ENCODE results near the gene SDC4. TPM values are rescaled to one million over a fixed set of nuclear protein-coding genes. Genes with fewer than 3 reads are reported as not detected.
A peak's percentile ranks its signal among the peaks of the same experiment; 100 is the strongest.

SDC4 gene
- total and polyA plus RNA-seq, 7 donors: 32.2 to 323 (median 95.2) TPM

- intact Hi-C loops (cut with DNase I): loop anchor here (5.0 to 10.0 kb wide), 2 partner anchors 196 to 249 kb away; no protein-coding TSS in a partner anchor
- peak; percentile 93 for TF ChIP-seq CTCF (IDR thresholded peaks at IDR 0.05)
- Histone ChIP-seq H3K27ac (no peak overlapping the region), H3K9me3 (no peaks in the 10 kb centered on the region), H3K27me3 (ENCODE audit: insufficient read depth in 3 of 3, low read length in 2 of 3) (peaks cover 0 to 29% (median 11%) of the 10 kb centered on the region in 3 donors), H3K4me1 (peaks cover 8% of the 10 kb centered on the region), H3K36me3 (ENCODE audit: insufficient read depth in 1 of 2, low read depth in 1 of 2) (no peaks in the 10 kb centered on the region), H3K4me3 (peak overlapping the region; percentile 62)
- peak; percentile 84 to 89 for DNase-seq
- WGBS, 3 donors: 3% methylated on average over 74 to 79 of the region's 79 CpGs
- ATAC-seq: peak; percentile 81 to 91 (median 90)
Measured at GRCh38 chr20:45293041-45294002, 54.9 kb downstream of the SDC4 start.

- peaks cover 0 to 21% (median 11%) of the 10 kb centered on the region in 3 donors for H3K27me3 ChIP-seq (ENCODE audit: insufficient read depth in 3 of 3, low read length in 2 of 3)
Measured at GRCh38 chr20:45292343-45292742, 55.9 kb downstream of the SDC4 start.

GRCh38 chr20:45291526-45291925, 56.7 kb downstream of the SDC4 start:
- Histone ChIP-seq H3K27ac (no peak overlapping the region), H3K36me3 (ENCODE audit: insufficient read depth in 1 of 2, low read depth in 1 of 2) (no peaks in the 10 kb centered on the region), H3K4me1 (peaks cover 8% of the 10 kb centered on the region), H3K9me3 (no peaks in the 10 kb centered on the region), H3K27me3 (ENCODE audit: insufficient read depth in 3 of 3, low read length in 2 of 3) (peaks cover 0 to 21% (median 11%) of the 10 kb centered on the region in 3 donors), H3K4me3 (no peak overlapping the region)
- intact Hi-C loops (cut with DNase I): loop anchor here (2.0 to 10.0 kb wide), 3 partner anchors 194 to 249 kb away; no protein-coding TSS in a partner anchor
- ATAC-seq (no peak), DNase-seq (no peak)
- no peak for TF ChIP-seq CTCF (IDR thresholded peaks at IDR 0.05)
- 78 to 82% (median 78%) methylated on average over 9 of the region's 9 CpGs for WGBS, 3 donors

More at GRCh38 chr20:45292343-45292742, 55.9 kb downstream of the SDC4 start:
- TF ChIP-seq CTCF (IDR thresholded peaks at IDR 0.05): no peak
- H3K36me3 ChIP-seq (ENCODE audit: insufficient read depth in 1 of 2, low read depth in 1 of 2): no peaks in the 10 kb centered on the region
- no peak overlapping the region for H3K4me3 ChIP-seq
- H3K9me3 ChIP-seq: no peaks in the 10 kb centered on the region
- no peak overlapping the region for H3K27ac ChIP-seq
- ATAC-seq: no peak
- peaks cover 8% of the 10 kb centered on the region for H3K4me1 ChIP-seq
- DNase-seq: no peak
- WGBS, 3 donors: 80 to 86% (median 84%) methylated on average over 2 of the region's 2 CpGs
- intact Hi-C loops (cut with DNase I): loop anchor here (5.0 to 10.0 kb wide), 2 partner anchors 195 to 248 kb away; no protein-coding TSS in a partner anchor

GRCh38 chr20:45290677-45291355, 57.4 kb downstream of the SDC4 start:
- peak; percentile 91 for TF ChIP-seq CTCF (IDR thresholded peaks at IDR 0.05)
- H3K27ac ChIP-seq: no peak overlapping the region
- no peak overlapping the region for H3K4me3 ChIP-seq
- intact Hi-C loops (cut with DNase I): loop anchor here (2.0 to 10.0 kb wide), 3 partner anchors 194 to 248 kb away; no protein-coding TSS in a partner anchor
- WGBS, 3 donors: 24% methylated on average over 8 of the region's 8 CpGs
- DNase-seq (peak; percentile 76 to 82), ATAC-seq (peak; percentile 73 to 83 (median 77))
- H3K27me3 ChIP-seq (ENCODE audit: insufficient read depth in 3 of 3, low read length in 2 of 3): peaks cover 0 to 21% (median 11%) of the 10 kb centered on the region in 3 donors
- H3K36me3 ChIP-seq (ENCODE audit: insufficient read depth in 1 of 2, low read depth in 1 of 2): no peaks in the 10 kb centered on the region
- no peaks in the 10 kb centered on the region for H3K9me3 ChIP-seq
- H3K4me1 ChIP-seq: peaks cover 8% of the 10 kb centered on the region
